ENCODE data around the gene PTCRA. TPM values are rescaled to one million over a fixed set of nuclear protein-coding genes. Genes with fewer than 3 reads are reported as not detected.

Gene PTCRA
- total and polyA plus RNA-seq, 2 donors (not counting 3 experiments of a cell fraction or from before 2014, with no cell fraction given) = not detected

GRCh38 chr6:42929821-42930360 is 14.0 kb downstream of the PTCRA start:
- H3K4me1 ChIP-seq (ENCODE audit: control insufficient read depth, extremely low read depth, insufficient read depth, low read length) = peaks cover 22% of the 10 kb centered on the region
- peaks cover 0 to 3% of the 10 kb centered on the region in 2 experiments for H3K27me3 ChIP-seq (ENCODE audit: control insufficient read depth in 2 of 2, insufficient read depth in 2 of 2, low read length in 2 of 2)
- H4K20me1 ChIP-seq (replicated peaks; ENCODE audit: control insufficient read depth, extremely low read depth, insufficient read depth, low read length) = no peaks in the 10 kb centered on the region
- H3K4me3 ChIP-seq (replicated peaks in 1 of 3; ENCODE audit: insufficient read depth in 1 of 3, low read depth in 1 of 3, low read length in 3 of 3) = peak overlapping the region; percentile 54 to 94 (median 85)
- H3K9ac ChIP-seq (replicated peaks; ENCODE audit: extremely low read depth, insufficient read depth, low read length) = peak overlapping the region; percentile 87
- TF ChIP-seq POLR2A (IDR thresholded peaks at IDR 0.05; ENCODE audit: low read depth, low read length) (no peak), POLR2AphosphoS5 (IDR thresholded peaks at IDR 0.05; ENCODE audit: insufficient read depth, low read depth, low read length) (no peak), JUN (IDR thresholded peaks at IDR 0.05; ENCODE audit: borderline replicate concordance, insufficient read depth, insufficient read length, low read depth) (peak; percentile 54), MAX (IDR thresholded peaks at IDR 0.05; ENCODE audit: insufficient read depth, insufficient read length) (no peak), CTCF (IDR thresholded peaks at IDR 0.05; ENCODE audit: extremely low read depth in 1 of 2, insufficient read depth in 1 of 2, low read depth in 1 of 2, low read length in 2 of 2) (no peak), GATA2 (IDR thresholded peaks at IDR 0.05; ENCODE audit: insufficient read depth, insufficient read length, low read depth, low read length) (no peak), FOS (IDR thresholded peaks at IDR 0.05; ENCODE audit: borderline replicate concordance, insufficient read depth, low read length) (peak; percentile 89), MYC (IDR thresholded peaks at IDR 0.05; ENCODE audit: low read depth, low read length) (no peak), EZH2 (IDR thresholded peaks at IDR 0.05; ENCODE audit: borderline replicate concordance, low read depth, low read length, severe bottlenecking) (no peak)
- peak overlapping the region; percentile 91 for H2AFZ ChIP-seq (ENCODE audit: low read depth, low read length)
- CTCF ChIA-PET = interaction anchor here (0.8 to 2.1 kb wide), 13 partner anchors 10 to 268 kb away, joined by 3 to 12 read pairs (median 4); partner anchors contain the start of genes KLHDC3 and PEX6
- POLR2A ChIA-PET = interaction anchor here (0.6 to 1.2 kb wide), 3 partner anchors 35 to 422 kb away, joined by 4 read pairs; partner anchors contain the start of genes KLHDC3 and MEA1
- FAIRE-seq (no peak), DNase-seq (ENCODE audit: low read depth, low spot score) (peak; percentile 72)
- H3K27ac ChIP-seq (ENCODE audit: insufficient read depth, low read depth, low read length) = peak overlapping the region; percentile 95
- dilution Hi-C loops (cut with MboI; ENCODE audit: extremely low pct_ligation_motif_present, low sequenced_read_pairs) = no loop called here
- no peaks in the 10 kb centered on the region for H3K9me1 ChIP-seq (replicated peaks; ENCODE audit: control insufficient read depth, extremely low read depth, insufficient read depth, low read length)
- intact Hi-C loops (cut with micrococcal nuclease) = loop anchor here (1.0 to 2.0 kb wide), 5 partner anchors 31 to 241 kb away; partner anchors contain the start of genes GNMT, KLC4, KLHDC3 and MRPL2
- H3K4me2 ChIP-seq (ENCODE audit: insufficient read depth, low read length) = peak overlapping the region; percentile 99
- BruUV-seq (replicated peaks) = no TSS peak
- no peaks in the 10 kb centered on the region for H3K9me3 ChIP-seq (replicated peaks; ENCODE audit: control insufficient read depth, insufficient read depth, low read length)
- peaks cover 35% of the 10 kb centered on the region for H3K79me2 ChIP-seq (ENCODE audit: control insufficient read depth, insufficient read depth, low read length)
- H3K36me3 ChIP-seq (ENCODE audit: control insufficient read depth in 2 of 2, extremely low read depth in 1 of 2, insufficient read depth in 2 of 2, low read length in 2 of 2) = peaks cover 0 to 4% of the 10 kb centered on the region in 2 experiments

Measured in endothelial cell of umbilical vein (primary cell).